ENCODE data around the gene GLTP.

The GLTP gene

DNA sequence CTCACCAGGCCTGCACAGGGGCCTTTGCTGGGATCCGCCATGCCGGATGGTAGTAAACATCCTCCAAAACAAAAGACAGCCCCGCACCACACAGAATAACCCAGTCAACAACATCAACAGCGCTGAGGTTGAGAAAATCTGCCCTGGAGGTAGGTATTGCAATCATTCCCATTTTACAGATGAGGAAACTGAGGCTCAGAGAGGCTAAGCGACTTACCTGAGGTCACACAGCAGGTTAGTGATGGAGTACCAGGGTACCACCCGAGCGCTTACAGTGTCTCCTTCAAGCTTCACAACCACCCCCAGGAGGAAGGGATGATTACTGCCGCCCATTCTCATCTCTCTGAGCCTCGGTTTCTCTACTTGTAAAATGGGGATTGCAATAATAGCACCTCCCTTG is 62.1 kb downstream of the GLTP start:
- ATAC-seq, result no peak
- TF ChIP-seq ZNF565 (CRISPR knock-in tag; conservative IDR thresholded peaks at IDR 0.05; ENCODE audit: low read depth) (no peak), ZNF70 (CRISPR knock-in tag; IDR thresholded peaks at IDR 0.05) (no peak)

DNA sequence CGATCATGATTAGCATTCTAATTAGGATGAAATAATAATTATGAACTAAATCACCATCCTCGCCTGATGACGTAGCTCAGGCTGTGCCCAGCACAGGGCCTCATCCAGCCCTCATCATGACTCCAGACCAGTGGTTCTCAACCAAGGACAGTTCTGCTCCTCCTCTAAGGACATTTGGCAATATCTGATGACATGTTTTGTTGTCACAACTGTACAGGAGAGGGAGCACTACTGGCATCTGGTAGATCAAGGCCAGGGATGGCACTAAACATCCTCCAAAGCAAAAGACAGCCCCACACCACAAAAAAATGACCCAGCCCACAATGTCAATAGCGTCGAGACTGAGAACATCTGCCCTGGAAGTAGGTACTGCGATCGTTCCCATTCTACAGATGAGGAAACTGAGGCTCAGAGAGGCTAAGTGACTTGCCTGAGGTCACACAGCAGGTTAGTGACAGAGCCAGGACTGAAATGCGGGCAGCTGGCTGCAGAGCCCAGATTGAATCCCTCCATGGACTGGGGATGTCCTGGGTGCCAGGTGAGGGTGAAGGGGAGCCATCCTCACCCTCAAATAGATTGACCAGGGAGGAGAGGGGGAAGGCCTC is 62.6 kb downstream of the GLTP start:
- ATAC-seq, result no peak
- TF ChIP-seq ZC3H10 (CRISPR knock-in tag; IDR thresholded peaks at IDR 0.05) (no peak), ZNF565 (CRISPR knock-in tag; conservative IDR thresholded peaks at IDR 0.05; ENCODE audit: low read depth) (no peak), ISL1 (CRISPR knock-in tag; IDR thresholded peaks at IDR 0.05) (no peak), ZFP30 (CRISPR knock-in tag; IDR thresholded peaks at IDR 0.05) (no peak), ZNF70 (CRISPR knock-in tag; IDR thresholded peaks at IDR 0.05) (no peak), TOX (CRISPR knock-in tag; IDR thresholded peaks at IDR 0.05; ENCODE audit: borderline replicate concordance) (no peak), SNAI2 (CRISPR knock-in tag; IDR thresholded peaks at IDR 0.05) (no peak), ZFP3 (CRISPR knock-in tag; IDR thresholded peaks at IDR 0.05) (no peak)
- TF ChIP-seq, protein P1, sequence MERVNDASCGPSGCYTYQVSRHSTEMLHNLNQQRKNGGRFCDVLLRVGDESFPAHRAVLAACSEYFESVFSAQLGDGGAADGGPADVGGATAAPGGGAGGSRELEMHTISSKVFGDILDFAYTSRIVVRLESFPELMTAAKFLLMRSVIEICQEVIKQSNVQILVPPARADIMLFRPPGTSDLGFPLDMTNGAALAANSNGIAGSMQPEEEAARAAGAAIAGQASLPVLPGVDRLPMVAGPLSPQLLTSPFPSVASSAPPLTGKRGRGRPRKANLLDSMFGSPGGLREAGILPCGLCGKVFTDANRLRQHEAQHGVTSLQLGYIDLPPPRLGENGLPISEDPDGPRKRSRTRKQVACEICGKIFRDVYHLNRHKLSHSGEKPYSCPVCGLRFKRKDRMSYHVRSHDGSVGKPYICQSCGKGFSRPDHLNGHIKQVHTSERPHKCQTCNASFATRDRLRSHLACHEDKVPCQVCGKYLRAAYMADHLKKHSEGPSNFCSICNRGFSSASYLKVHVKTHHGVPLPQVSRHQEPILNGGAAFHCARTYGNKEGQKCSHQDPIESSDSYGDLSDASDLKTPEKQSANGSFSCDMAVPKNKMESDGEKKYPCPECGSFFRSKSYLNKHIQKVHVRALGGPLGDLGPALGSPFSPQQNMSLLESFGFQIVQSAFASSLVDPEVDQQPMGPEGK (CRISPR knock-in tag; IDR thresholded peaks at IDR 0.05; ENCODE audit: borderline replicate concordance), result no peak
- TF ChIP-seq, protein P2, sequence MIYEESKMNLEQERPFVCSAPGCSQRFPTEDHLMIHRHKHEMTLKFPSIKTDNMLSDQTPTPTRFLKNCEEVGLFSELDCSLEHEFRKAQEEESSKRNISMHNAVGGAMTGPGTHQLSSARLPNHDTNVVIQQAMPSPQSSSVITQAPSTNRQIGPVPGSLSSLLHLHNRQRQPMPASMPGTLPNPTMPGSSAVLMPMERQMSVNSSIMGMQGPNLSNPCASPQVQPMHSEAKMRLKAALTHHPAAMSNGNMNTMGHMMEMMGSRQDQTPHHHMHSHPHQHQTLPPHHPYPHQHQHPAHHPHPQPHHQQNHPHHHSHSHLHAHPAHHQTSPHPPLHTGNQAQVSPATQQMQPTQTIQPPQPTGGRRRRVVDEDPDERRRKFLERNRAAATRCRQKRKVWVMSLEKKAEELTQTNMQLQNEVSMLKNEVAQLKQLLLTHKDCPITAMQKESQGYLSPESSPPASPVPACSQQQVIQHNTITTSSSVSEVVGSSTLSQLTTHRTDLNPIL (CRISPR knock-in tag; IDR thresholded peaks at IDR 0.05; ENCODE audit: low read depth), result no peak

DNA sequence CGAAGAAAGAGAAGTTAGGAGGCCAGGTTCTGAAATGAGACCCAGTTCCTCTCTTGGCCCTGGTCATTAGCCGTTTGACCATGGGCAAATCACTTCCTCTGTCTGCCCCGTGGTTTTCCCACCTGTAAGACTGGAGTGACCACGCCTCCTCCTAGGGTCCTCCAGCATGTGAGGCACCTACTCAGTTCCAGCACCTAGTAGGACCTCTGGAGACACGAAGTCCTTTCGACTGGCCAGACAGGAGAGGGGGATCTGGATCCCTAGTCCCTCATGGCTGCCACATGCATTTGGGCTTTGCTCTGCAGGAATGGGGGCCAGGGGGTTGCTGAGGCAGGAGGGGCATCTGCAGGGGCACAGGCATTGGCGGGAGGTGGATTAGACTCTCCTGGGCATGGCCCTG is 63.5 kb downstream of the GLTP start:
- no peak for TF ChIP-seq SNAI2 (CRISPR knock-in tag; IDR thresholded peaks at IDR 0.05)
- TF ChIP-seq, protein P2 (CRISPR knock-in tag; IDR thresholded peaks at IDR 0.05; ENCODE audit: low read depth), result no peak
- TF ChIP-seq TCF4 (CRISPR knock-in tag; IDR thresholded peaks at IDR 0.05; ENCODE audit: borderline replicate concordance), result no peak
- no peak for TF ChIP-seq PPARA (CRISPR knock-in tag; IDR thresholded peaks at IDR 0.05; ENCODE audit: borderline replicate concordance)
- TF ChIP-seq ARNTL (CRISPR knock-in tag; IDR thresholded peaks at IDR 0.05; ENCODE audit: borderline replicate concordance, low read depth), result no peak
- TF ChIP-seq BACH2 (CRISPR knock-in tag; IDR thresholded peaks at IDR 0.05; ENCODE audit: borderline replicate concordance), result no peak
- TF ChIP-seq ZFP3 (CRISPR knock-in tag; IDR thresholded peaks at IDR 0.05), result no peak
- TF ChIP-seq, protein P3, sequence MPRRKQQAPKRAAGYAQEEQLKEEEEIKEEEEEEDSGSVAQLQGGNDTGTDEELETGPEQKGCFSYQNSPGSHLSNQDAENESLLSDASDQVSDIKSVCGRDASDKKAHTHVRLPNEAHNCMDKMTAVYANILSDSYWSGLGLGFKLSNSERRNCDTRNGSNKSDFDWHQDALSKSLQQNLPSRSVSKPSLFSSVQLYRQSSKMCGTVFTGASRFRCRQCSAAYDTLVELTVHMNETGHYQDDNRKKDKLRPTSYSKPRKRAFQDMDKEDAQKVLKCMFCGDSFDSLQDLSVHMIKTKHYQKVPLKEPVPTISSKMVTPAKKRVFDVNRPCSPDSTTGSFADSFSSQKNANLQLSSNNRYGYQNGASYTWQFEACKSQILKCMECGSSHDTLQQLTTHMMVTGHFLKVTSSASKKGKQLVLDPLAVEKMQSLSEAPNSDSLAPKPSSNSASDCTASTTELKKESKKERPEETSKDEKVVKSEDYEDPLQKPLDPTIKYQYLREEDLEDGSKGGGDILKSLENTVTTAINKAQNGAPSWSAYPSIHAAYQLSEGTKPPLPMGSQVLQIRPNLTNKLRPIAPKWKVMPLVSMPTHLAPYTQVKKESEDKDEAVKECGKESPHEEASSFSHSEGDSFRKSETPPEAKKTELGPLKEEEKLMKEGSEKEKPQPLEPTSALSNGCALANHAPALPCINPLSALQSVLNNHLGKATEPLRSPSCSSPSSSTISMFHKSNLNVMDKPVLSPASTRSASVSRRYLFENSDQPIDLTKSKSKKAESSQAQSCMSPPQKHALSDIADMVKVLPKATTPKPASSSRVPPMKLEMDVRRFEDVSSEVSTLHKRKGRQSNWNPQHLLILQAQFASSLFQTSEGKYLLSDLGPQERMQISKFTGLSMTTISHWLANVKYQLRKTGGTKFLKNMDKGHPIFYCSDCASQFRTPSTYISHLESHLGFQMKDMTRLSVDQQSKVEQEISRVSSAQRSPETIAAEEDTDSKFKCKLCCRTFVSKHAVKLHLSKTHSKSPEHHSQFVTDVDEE (CRISPR knock-in tag; IDR thresholded peaks at IDR 0.05), result no peak
- no peak for ATAC-seq

DNA sequence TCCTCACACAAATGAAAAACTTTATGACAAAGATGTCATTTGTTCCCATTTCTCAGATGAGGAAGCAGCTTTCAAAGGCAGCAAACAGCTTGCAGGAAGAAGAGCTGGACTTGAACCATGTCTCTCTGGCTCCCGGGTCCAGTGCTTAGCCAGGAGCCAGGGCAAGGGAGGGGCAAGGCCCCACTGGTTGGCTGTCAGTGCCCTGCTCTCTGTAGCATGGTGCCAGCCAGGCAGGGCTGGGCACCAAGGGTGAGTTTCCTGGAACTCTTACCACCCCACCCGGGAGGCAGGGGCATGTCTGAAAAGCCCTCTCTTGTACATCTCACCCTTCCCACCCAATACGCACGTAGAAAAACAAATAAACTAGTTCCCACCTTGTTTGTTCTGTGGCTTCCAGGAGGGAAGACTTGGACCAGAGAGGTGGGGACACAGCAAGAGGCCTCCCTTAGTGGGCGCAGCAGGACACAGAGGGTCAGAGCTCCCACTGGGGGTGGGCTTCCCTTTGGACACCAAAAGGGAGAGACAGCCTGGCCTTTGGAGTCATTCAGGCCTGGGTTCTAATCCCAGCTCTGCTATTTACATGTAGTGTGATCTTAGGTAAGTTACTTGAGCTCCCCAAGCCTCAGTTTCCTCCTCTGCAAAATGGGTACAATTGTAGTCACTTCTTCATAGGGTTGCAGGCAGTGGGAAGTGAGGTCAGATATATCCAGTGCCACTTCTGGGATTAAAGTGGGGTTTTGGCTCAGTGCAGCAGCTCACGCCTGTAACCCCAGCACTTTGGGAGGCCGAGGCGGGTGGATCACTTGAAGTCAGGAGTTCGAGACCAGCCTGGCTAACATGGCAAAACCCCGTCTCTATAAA is 64.4 kb downstream of the GLTP start:
- no peak for TF ChIP-seq RARB (CRISPR knock-in tag; IDR thresholded peaks at IDR 0.05)
- TF ChIP-seq TCF4 (CRISPR knock-in tag; IDR thresholded peaks at IDR 0.05; ENCODE audit: borderline replicate concordance), result no peak
- no peak for TF ChIP-seq ZC3H10 (CRISPR knock-in tag; IDR thresholded peaks at IDR 0.05)
- TF ChIP-seq TOX (CRISPR knock-in tag; IDR thresholded peaks at IDR 0.05; ENCODE audit: borderline replicate concordance), result no peak
- no peak for TF ChIP-seq ZNF8 (CRISPR knock-in tag; IDR thresholded peaks at IDR 0.05)
- TF ChIP-seq, protein P4, sequence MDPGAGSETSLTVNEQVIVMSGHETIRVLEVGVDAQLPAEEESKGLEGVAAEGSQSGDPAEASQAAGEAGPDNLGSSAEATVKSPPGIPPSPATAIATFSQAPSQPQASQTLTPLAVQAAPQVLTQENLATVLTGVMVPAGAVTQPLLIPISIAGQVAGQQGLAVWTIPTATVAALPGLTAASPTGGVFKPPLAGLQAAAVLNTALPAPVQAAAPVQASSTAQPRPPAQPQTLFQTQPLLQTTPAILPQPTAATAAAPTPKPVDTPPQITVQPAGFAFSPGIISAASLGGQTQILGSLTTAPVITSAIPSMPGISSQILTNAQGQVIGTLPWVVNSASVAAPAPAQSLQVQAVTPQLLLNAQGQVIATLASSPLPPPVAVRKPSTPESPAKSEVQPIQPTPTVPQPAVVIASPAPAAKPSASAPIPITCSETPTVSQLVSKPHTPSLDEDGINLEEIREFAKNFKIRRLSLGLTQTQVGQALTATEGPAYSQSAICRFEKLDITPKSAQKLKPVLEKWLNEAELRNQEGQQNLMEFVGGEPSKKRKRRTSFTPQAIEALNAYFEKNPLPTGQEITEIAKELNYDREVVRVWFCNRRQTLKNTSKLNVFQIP (CRISPR knock-in tag; IDR thresholded peaks at IDR 0.05; ENCODE audit: borderline replicate concordance, low read depth), result no peak
- no peak for TF ChIP-seq ESRRG (CRISPR knock-in tag; IDR thresholded peaks at IDR 0.05)
- TF ChIP-seq, protein P2 (CRISPR knock-in tag; IDR thresholded peaks at IDR 0.05; ENCODE audit: low read depth), result no peak
- no peak for TF ChIP-seq ISL1 (CRISPR knock-in tag; IDR thresholded peaks at IDR 0.05)
- ATAC-seq, result no peak

Measured in SK-N-SH treated with all-trans-retinoic acid at 6 μM for 48 hours (cell line).